Immature natural killer cell (primary cell): ENCODE data around the gene STRN3. TPM values are rescaled to one million over a fixed set of nuclear protein-coding genes. Genes with fewer than 3 reads are reported as not detected.
"Not testable (repeated sequence)": the region's sequence is repeated elsewhere in the genome, so short reads cannot be mapped to it uniquely, and the experiment has no call there.

Experiments used
- DNase-seq, 3 donors: peaks; one replicate each; pipeline ENCODE4 v3.0.0; 2022; ENCODE audit warnings: mixed read lengths in 1 of 3
- H3K27ac Mint-ChIP-seq, 6 donors: one replicate each; pipeline ENCODE4 v1.8.0; 2020; ENCODE audit warnings: mixed read lengths in 6 of 6, mild to moderate bottlenecking in 5 of 6, inconsistent platforms in 4 of 6, moderate library complexity in 3 of 6
- H3K27me3 Mint-ChIP-seq, 3 donors: one replicate each; pipeline ENCODE4 v1.8.0; 2020 to 2021; ENCODE audit warnings: low read depth in 3 of 3, mild to moderate bottlenecking in 3 of 3, mixed read lengths in 3 of 3, moderate library complexity in 3 of 3, inconsistent platforms in 1 of 3
- H3K36me3 Mint-ChIP-seq, 3 donors: one replicate each; pipeline ENCODE4 v1.8.0; 2020; ENCODE audit warnings: mixed read lengths in 3 of 3, inconsistent platforms in 2 of 3, mild to moderate bottlenecking in 2 of 3
- H3K4me1 Mint-ChIP-seq, 2 donors: one replicate each; pipeline ENCODE4 v1.8.0; 2020; ENCODE audit warnings: inconsistent platforms in 2 of 2, mild to moderate bottlenecking in 2 of 2, mixed read lengths in 2 of 2, moderate library complexity in 1 of 2
- H3K4me3 Mint-ChIP-seq, 5 donors: one replicate each; pipeline ENCODE4 v1.8.0; 2020; ENCODE audit warnings: mild to moderate bottlenecking in 5 of 5, mixed read lengths in 5 of 5, inconsistent platforms in 3 of 5, moderate library complexity in 3 of 5
- H3K9me3 Mint-ChIP-seq, 6 donors: one replicate each; pipeline ENCODE4 v1.8.0; 2020; ENCODE audit warnings: mild to moderate bottlenecking in 6 of 6, mixed read lengths in 6 of 6, inconsistent platforms in 4 of 6, moderate library complexity in 3 of 6
- polyA plus RNA-seq, 3 donors: library from polyadenylated mRNA; unstranded; fragments of 300-500 nt; fragmentation: Illumina TruSeq; gene quantifications; one replicate each; pipeline ENCODE4 v1.2.3, GENCODE V29; 2021

STRN3 gene
- polyA plus RNA-seq, 3 donors from 2014 or later: 2.8 to 3.7 TPM; not detected in 1

DNA sequence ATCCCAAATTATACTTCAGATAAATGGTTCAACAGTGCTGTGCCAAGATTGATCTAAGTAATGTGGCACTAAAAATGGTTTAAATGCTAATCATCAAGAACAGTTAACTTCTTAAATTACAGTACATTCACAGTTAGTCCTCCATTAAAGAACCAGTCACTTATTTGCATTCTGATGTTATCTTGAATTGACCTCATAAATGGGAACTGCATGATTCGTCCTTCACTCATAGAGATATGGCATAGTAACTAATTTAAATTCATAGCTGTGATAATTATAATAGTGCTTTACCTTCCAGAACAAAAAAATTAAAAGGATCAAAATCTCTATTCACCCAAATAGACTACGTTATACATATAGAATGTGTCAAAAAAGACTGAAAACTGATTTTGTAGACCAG lies 90.7 kb downstream of the STRN3 start:
- H3K4me1 Mint-ChIP-seq: peaks cover under 1 to 2% of the 10 kb centered on the region in 2 donors
- no peak for DNase-seq
- no peak overlapping the region for H3K27ac Mint-ChIP-seq
- H3K36me3 Mint-ChIP-seq: peaks cover 0 to 22% (median 13%) of the 10 kb centered on the region in 3 donors
- H3K9me3 Mint-ChIP-seq: no peaks in the 10 kb centered on the region
- no peaks in the 10 kb centered on the region for H3K27me3 Mint-ChIP-seq
- no peak overlapping the region for H3K4me3 Mint-ChIP-seq

DNA sequence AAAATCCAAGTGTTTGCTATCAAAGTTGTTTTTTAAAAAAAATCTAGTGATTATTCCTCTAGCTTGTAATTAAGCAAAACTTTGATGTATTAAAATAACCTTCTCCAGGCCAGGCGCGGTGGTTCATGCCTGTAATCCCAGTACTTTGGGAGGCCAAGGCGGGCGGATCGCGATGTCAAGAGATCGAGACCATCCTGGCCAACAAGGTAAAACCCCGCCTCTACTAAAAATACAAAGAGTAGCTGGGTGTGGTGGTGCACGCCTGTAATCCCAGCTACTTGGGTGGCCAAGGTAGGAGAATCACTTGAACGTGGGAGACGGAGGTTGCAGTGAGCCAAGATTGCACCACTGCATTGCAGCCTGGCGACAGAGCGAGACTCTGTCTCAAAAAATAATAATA lies 92.2 kb downstream of the STRN3 start:
- DNase-seq, H3K4me3 Mint-ChIP-seq, H3K4me1 Mint-ChIP-seq, H3K27me3 Mint-ChIP-seq, H3K27ac Mint-ChIP-seq, H3K9me3 Mint-ChIP-seq: not testable (repeated sequence)
- peaks cover 0 to 22% (median 13%) of the 10 kb centered on the region in 3 donors for H3K36me3 Mint-ChIP-seq

- Mint-ChIP-seq H3K4me3 (no peak overlapping the region), H3K9me3 (no peaks in the 10 kb centered on the region), H3K27ac (peak overlapping the region in 1 of 6 donors; percentile 44), H3K27me3 (peaks cover 0 to 2% (median 0%) of the 10 kb centered on the region in 3 donors), H3K36me3 (peaks cover 0 to 8% (median 0%) of the 10 kb centered on the region in 3 donors), H3K4me1 (peaks cover 7 to 21% of the 10 kb centered on the region in 2 donors)
- DNase-seq: no peak
Observed at GRCh38 chr14:30928462-30928861, 97.7 kb downstream of the STRN3 start.

GRCh38 chr14:30925254-30925653 lies 100.9 kb downstream of the STRN3 start:
- Mint-ChIP-seq H3K9me3 (no peaks in the 10 kb centered on the region), H3K27ac (no peak overlapping the region), H3K4me1 (peaks cover 8 to 27% of the 10 kb centered on the region in 2 donors), H3K27me3 (peaks cover 0 to 2% (median 0%) of the 10 kb centered on the region in 3 donors), H3K36me3 (peaks cover 0 to 7% (median 0%) of the 10 kb centered on the region in 3 donors), H3K4me3 (no peak overlapping the region)
- DNase-seq: no peak

DNA sequence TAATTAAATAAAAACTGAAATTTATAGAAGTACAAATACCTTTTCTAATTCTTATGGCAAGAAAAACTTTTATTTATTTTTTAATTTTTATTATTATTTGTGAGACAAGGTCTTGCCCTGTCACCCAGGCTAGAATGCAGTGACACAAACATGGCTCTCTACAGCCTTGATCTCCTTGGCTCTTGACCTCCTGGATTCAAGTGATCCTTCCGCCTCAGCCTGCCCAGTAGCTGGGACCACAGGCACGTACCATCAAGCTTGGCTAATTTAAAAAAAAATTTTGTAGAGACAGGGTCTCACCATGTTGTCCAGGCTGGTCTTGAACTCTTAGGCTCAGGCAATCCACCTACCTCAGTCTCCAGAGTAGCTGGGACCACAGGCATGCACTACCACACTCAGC lies 104.4 kb downstream of the STRN3 start:
- Mint-ChIP-seq H3K27me3 (peaks cover 0 to 2% (median 0%) of the 10 kb centered on the region in 3 donors), H3K4me3 (no peak overlapping the region), H3K27ac (no peak overlapping the region), H3K36me3 (peaks cover 0 to 12% (median 5%) of the 10 kb centered on the region in 3 donors), H3K4me1 (peaks cover 2 to 10% of the 10 kb centered on the region in 2 donors), H3K9me3 (no peaks in the 10 kb centered on the region)
- DNase-seq: no peak

DNA sequence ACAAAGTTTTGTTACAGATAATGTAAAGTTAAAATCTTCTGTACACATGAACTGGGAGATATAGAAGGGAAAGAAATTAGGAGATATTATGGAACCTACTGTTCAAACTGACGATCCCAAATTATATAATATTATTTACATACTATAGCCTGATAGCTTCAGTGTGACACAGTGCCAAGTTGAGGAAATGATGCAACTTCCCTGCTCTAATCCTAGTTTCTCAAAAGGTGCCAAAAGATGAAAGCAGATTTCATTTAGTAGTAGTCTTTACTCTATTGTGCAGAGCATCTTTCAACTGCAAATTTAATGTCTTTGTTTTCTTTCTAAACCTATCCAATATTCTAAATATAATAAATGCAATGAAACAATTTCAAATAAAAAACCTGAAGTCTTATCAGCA lies 104.9 kb downstream of the STRN3 start:
- Mint-ChIP-seq H3K9me3 (no peaks in the 10 kb centered on the region), H3K4me1 (peaks cover 2 to 10% of the 10 kb centered on the region in 2 donors), H3K36me3 (peaks cover 0 to 12% (median 5%) of the 10 kb centered on the region in 3 donors), H3K4me3 (no peak overlapping the region), H3K27me3 (peaks cover 0 to 2% (median 0%) of the 10 kb centered on the region in 3 donors), H3K27ac (no peak overlapping the region)
- DNase-seq: no peak

DNA sequence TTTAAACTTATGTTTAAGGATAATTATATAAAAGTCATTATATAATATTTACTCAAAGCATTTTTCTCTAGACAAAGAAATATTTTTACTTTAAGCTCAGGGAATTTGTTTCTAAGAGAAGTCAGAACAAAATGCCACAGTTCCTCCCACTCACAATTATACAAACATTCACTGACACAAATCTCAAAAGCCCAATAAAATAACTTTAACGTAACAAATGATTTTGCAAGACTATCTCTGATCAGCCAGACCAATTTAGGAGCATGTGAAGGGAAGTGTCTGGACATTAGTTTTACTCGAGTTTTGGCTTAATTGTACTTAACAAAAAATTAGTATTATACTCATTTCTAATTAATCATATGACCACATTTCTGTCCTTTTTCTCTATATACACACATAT lies 110.6 kb downstream of the STRN3 start:
- H3K4me3 Mint-ChIP-seq: no peak overlapping the region
- no peak for DNase-seq
- no peaks in the 10 kb centered on the region for H3K9me3 Mint-ChIP-seq
- H3K4me1 Mint-ChIP-seq: peaks cover 0 to 1% of the 10 kb centered on the region in 2 donors
- peaks cover 3 to 16% (median 5%) of the 10 kb centered on the region in 3 donors for H3K36me3 Mint-ChIP-seq
- H3K27me3 Mint-ChIP-seq: no peaks in the 10 kb centered on the region
- no peak overlapping the region for H3K27ac Mint-ChIP-seq

DNA sequence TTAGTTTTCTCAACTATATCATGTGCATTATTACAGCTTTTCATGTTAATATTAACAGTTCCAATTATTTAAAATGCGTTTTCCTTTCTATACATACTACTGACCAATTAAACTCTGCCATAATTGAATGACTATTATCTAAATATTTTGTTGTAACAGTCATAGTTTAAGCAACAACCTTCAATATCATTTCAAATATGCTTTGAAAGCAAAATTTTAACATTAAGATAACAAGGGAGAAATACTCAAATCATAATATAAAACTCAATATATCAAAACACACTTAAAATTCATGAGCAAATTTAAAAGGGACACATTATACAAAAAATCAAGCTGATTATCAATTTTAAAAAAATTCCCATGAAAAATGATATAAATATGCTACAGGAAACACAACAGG lies 111.4 kb downstream of the STRN3 start:
- no peaks in the 10 kb centered on the region for H3K9me3 Mint-ChIP-seq
- peaks cover 3 to 16% (median 5%) of the 10 kb centered on the region in 3 donors for H3K36me3 Mint-ChIP-seq
- no peaks in the 10 kb centered on the region for H3K27me3 Mint-ChIP-seq
- no peak overlapping the region for H3K27ac Mint-ChIP-seq
- no peaks in the 10 kb centered on the region for H3K4me1 Mint-ChIP-seq
- DNase-seq: no peak
- no peak overlapping the region for H3K4me3 Mint-ChIP-seq

DNA sequence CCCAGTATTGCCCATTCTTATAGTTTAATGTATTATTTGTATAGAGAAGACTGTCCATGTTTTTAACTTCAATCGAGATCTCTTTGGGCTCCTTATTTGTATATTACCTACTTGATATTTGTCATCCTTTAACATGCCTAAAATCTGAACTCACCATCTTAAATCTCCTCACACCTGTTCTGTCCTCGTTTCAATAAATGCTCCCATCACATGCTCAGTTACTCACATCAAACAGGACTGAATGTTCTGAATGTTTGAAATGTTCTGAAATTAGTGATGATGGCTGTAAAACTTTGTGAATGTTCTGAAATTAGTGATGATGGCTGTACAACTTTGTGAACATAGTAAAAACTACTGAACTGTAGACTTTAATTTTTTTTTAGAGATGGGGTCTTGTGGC lies 117.4 kb downstream of the STRN3 start:
- Mint-ChIP-seq H3K9me3 (no peaks in the 10 kb centered on the region), H3K4me1 (no peaks in the 10 kb centered on the region), H3K36me3 (peaks cover 5 to 24% (median 6%) of the 10 kb centered on the region in 3 donors), H3K4me3 (no peak overlapping the region), H3K27me3 (no peaks in the 10 kb centered on the region), H3K27ac (no peak overlapping the region)
- DNase-seq: no peak

- Mint-ChIP-seq H3K27me3 (no peaks in the 10 kb centered on the region), H3K4me3 (no peak overlapping the region), H3K9me3 (no peaks in the 10 kb centered on the region), H3K36me3 (peaks cover 5 to 24% (median 6%) of the 10 kb centered on the region in 3 donors), H3K27ac (no peak overlapping the region), H3K4me1 (no peaks in the 10 kb centered on the region)
- no peak for DNase-seq
Observed at GRCh38 chr14:30907659-30908057, 118.5 kb downstream of the STRN3 start.

DNA sequence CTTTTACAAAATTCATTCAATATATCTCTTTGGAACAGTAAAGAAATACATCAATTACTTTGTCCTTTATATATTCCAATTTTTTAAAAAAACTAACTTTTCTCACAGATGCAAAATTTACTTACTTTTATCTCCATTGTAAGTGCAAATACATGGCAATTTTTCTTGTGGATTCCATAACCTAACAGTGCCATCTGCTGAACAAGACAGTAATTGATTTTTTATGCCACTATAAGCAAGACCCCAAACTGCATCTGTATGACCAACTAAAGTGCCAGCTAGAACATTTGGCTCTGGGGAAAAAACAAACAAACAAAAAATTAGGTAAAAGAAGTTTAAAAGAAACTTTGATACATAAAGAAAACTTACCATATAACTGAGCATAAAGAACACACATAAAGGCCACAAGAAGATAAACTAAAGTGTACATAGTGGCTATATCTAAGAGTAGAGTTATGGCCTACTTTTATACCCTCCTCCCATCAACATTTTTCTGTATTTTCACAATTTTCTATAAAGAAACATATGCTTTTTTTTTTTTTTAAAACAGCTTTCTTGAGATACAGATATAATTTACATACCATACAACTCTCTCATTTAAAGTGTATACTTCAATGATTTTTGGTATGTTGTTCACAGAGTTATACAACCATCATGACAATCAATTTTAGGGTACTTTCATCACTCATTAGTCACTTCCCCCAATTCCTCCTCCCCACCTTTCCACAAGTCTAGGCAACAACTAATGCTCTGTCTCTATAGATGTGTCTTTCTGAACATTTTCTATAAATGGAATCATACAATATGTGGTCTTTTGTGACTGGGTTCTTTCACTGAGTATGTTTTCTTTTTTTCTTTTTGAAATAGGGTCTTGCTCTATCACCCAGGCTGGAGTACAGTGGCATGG lies 119.2 kb downstream of the STRN3 start:
- no peak overlapping the region for H3K27ac Mint-ChIP-seq

GRCh38 chr14:30903285-30904124 lies 122.7 kb downstream of the STRN3 start:
- Mint-ChIP-seq H3K4me1 (peaks cover 2 to 9% of the 10 kb centered on the region in 2 donors), H3K9me3 (no peaks in the 10 kb centered on the region), H3K36me3 (peaks cover 7 to 29% (median 10%) of the 10 kb centered on the region in 3 donors), H3K27ac (peak overlapping the region in 1 of 6 donors; percentile 23), H3K4me3 (no peak overlapping the region), H3K27me3 (no peaks in the 10 kb centered on the region)
- DNase-seq: no peak

More for the DNA sequence above, 119.2 kb downstream of the STRN3 start:
- Mint-ChIP-seq H3K27me3 (no peaks in the 10 kb centered on the region), H3K9me3 (no peaks in the 10 kb centered on the region), H3K4me1 (no peaks in the 10 kb centered on the region), H3K4me3 (no peak overlapping the region), H3K36me3 (peaks cover 10 to 28% (median 10%) of the 10 kb centered on the region in 3 donors)
- DNase-seq: peak in 1 of 3 donors; percentile 7

DNA sequence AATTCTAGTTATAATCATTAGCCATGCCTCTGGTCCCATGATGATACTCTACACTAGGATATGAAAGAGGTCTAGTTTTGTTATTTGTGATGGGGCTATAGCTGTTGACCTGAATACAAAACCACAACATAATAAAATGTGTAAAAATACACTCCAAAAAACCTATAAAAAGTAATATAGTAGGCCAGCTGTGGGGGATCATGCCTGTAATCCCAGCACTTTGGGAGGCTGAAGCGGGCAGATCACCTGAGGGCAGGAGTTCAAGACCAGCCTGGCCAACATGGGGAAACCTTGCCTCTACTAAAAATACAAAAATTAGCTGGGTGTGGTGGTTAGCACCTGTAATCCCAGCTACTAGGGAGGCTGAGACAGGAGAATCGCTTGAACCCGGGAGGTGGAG lies 129.1 kb downstream of the STRN3 start:
- not testable (repeated sequence) for H3K9me3 Mint-ChIP-seq, H3K4me3 Mint-ChIP-seq, H3K27me3 Mint-ChIP-seq, H3K27ac Mint-ChIP-seq, DNase-seq
- Mint-ChIP-seq H3K36me3 (peaks cover 17 to 31% (median 22%) of the 10 kb centered on the region in 3 donors), H3K4me1 (peaks cover 11 to 23% of the 10 kb centered on the region in 2 donors)

DNA sequence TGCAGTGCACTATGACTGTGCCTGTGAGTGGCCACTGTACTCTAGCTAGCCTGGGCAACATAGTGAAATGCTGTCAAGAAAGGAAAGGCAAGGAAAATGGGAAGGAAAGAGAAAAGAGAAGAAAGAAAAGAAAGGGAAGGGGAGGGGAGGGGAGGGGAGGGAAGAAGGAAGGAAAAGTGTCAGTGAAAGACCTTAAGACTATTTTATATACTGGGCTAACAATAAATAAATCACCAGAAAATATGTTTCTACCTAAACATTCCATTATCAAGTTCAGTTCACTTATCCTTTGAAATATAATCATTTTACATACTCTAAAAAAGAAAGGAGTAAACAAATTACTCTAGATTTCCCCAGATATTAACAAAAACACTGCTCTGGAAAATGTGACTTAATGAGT lies 129.7 kb downstream of the STRN3 start:
- Mint-ChIP-seq H3K27ac (peak overlapping the region in 1 of 6 donors; percentile 29), H3K27me3 (peaks cover 0 to 2% (median 0%) of the 10 kb centered on the region in 3 donors), H3K9me3 (no peaks in the 10 kb centered on the region), H3K4me3 (no peak overlapping the region), H3K36me3 (peaks cover 16 to 27% (median 26%) of the 10 kb centered on the region in 3 donors), H3K4me1 (peaks cover 9 to 23% of the 10 kb centered on the region in 2 donors)
- DNase-seq: no peak
